K562 (cell line): ENCODE measurements around the gene ROPN1L. TPM values are rescaled to one million over a fixed set of nuclear protein-coding genes. Genes with fewer than 3 reads are reported as not detected.

Source experiments
- ARHGAP35 ChIP-seq: fragments of 450-650 bp; IDR thresholded peaks from 2 replicates; pipeline ENCODE4 v1.6.1; 2018; ENCODE audit not compliant: partially characterized antibody
- IFI16 ChIP-seq: fragments of 250-450 bp; sonication (Bioruptor Pico); IDR thresholded peaks from 2 replicates; pipeline ENCODE4 v2.1.2; 2022; ENCODE audit warnings: mild to moderate bottlenecking, inconsistent platforms
- IRF9 ChIP-seq: fragments of 450-650 bp; IDR thresholded peaks from 2 replicates; pipeline ENCODE4 v1.6.1; 2016; ENCODE audit warnings: missing biosample characterization, missing genetic modification characterization
- JUND ChIP-seq, 2 experiments: IDR thresholded peaks; 2 replicates in 1 of 2; 3 replicates in 1 of 2; pipeline ENCODE4 v1.6.1; 2011; ENCODE audit warnings: borderline replicate concordance in 2 of 2, low read depth in 2 of 2, low read length in 2 of 2, improper control_type of control experiment in 1 of 2, missing biosample characterization in 1 of 2, missing genetic modification characterization in 1 of 2, missing genetic modification reagents in 1 of 2
- MBD1 ChIP-seq: fragments of 250-450 bp; sonication (Bioruptor Pico); IDR thresholded peaks from 2 replicates; pipeline ENCODE4 v1.8.0; 2022; ENCODE audit warnings: inconsistent platforms
- SMAD1 ChIP-seq: fragments of 150-350 bp; IDR thresholded peaks from 2 replicates; pipeline ENCODE4 v1.6.1; 2014; ENCODE audit warnings: low read length, low read depth; ENCODE audit not compliant: partially characterized antibody
- SMARCA4 ChIP-seq: fragments of 450-650 bp; IDR thresholded peaks from 2 replicates; pipeline ENCODE4 v1.6.1; 2016
- ZBTB17 ChIP-seq: fragments of 450-650 bp; formaldehyde crosslinking; IDR thresholded peaks from 2 replicates; pipeline ENCODE4 v1.4.0; 2020; ENCODE audit warnings: mild to moderate bottlenecking
- ZNF184 ChIP-seq: sonication (generic); formaldehyde crosslinking; IDR thresholded peaks from 2 replicates; pipeline ENCODE4 v1.5.0; 2020; ENCODE audit warnings: missing genetic modification reagents
- ZNF280A ChIP-seq: fragments of 450-650 bp; IDR thresholded peaks from 2 replicates; pipeline ENCODE4 v1.6.1; 2018; ENCODE audit warnings: mild to moderate bottlenecking, low read depth; ENCODE audit not compliant: partially characterized antibody
- polyA plus RNA-seq, 8 experiments: library from polyadenylated mRNA; depleted of rRNA in 4 of 8; stranded (reverse) in 5 of 8; unstranded in 3 of 8; fragments of >200 nt; fragmentation: Nextera tagmentation in 2 of 8; fragmentation: Illumina TruSeq in 1 of 8; extraction: Ambion mirVana in 2 of 8; extraction: Trizol in 1 of 8; gene quantifications; 2 replicates each; pipeline versions ENCODE4 v1.2.1 to v1.2.3, GENCODE V29; 2011 to 2014; ENCODE audit warnings: inconsistent platforms in 1 of 8, missing spikeins in 1 of 8
- total RNA-seq, 7 experiments: library from RNA; depleted of rRNA in 6 of 7; stranded (reverse); fragments of >200 nt in 6 of 7; fragmentation: Illumina TruSeq in 2 of 7; extraction: Trizol in 2 of 7; gene quantifications; 2 replicates each; pipeline versions ENCODE4 v1.2.1 to v1.2.3, GENCODE V29; 2011 to 2021; ENCODE audit warnings: low replicate concordance in 1 of 7
- TF ChIP-seq, protein P1 (sequence below): sonication (generic); formaldehyde crosslinking; IDR thresholded peaks from 2 replicates; pipeline ENCODE4 v1.8.0; 2022; ENCODE audit warnings: mild to moderate bottlenecking, low read depth, missing genetic modification reagents
- TF ChIP-seq, protein P2 (sequence below): fragments of 450-650 bp; formaldehyde crosslinking; IDR thresholded peaks from 2 replicates; pipeline ENCODE4 v1.4.0; 2020; ENCODE audit warnings: mild to moderate bottlenecking, mixed read lengths
- TF ChIP-seq, protein P3 (sequence below): fragments of 200-800 bp; sonication (Bioruptor generic); IDR thresholded peaks from 2 replicates; pipeline ENCODE4 v1.6.1; 2017; ENCODE audit warnings: missing genetic modification characterization, missing compliant biosample characterization
- TF ChIP-seq, protein P4 (sequence below), 3 experiments: IDR thresholded peaks in 2 of 3; conservative IDR thresholded peaks in 1 of 3; 2 replicates each; pipeline ENCODE4 v1.5.1; 2011 to 2012; ENCODE audit warnings: low read length in 3 of 3, mild to moderate bottlenecking in 3 of 3, control low read depth in 2 of 3, improper control_type of control experiment in 1 of 3, inconsistent platforms in 1 of 3, low read depth in 1 of 3, mixed read lengths in 1 of 3, moderate library complexity in 1 of 3; ENCODE audit not compliant: insufficient read depth in 2 of 3

Gene ROPN1L
- total and polyA plus RNA-seq, 9 of the 15 experiments (the other 6 are each of a cell fraction or from before 2014, with no cell fraction given) = 0.04 to 0.85 (median 0.24) TPM; not detected in 3

GRCh38 chr5:10503997-10504793 lies 62.5 kb downstream of the ROPN1L start (continued):
- peak; percentile 46; the same call in 1 of the 2 replicates for TF ChIP-seq IRF9
- TF ChIP-seq ARHGAP35 = no peak
- TF ChIP-seq ZBTB17 (CRISPR knock-in tag) = peak; percentile 85
- TF ChIP-seq SMARCA4 = peak; percentile 91; the same call in 1 of the 2 replicates
- TF ChIP-seq, protein P1, sequence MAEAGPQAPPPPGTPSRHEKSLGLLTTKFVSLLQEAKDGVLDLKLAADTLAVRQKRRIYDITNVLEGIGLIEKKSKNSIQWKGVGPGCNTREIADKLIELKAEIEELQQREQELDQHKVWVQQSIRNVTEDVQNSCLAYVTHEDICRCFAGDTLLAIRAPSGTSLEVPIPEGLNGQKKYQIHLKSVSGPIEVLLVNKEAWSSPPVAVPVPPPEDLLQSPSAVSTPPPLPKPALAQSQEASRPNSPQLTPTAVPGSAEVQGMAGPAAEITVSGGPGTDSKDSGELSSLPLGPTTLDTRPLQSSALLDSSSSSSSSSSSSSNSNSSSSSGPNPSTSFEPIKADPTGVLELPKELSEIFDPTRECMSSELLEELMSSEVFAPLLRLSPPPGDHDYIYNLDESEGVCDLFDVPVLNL (CRISPR knock-in tag) = 0 out of 2 replicates have a peak, but pooled peaks have one; percentile 55
- peak; percentile 96 for TF ChIP-seq JUND (IDR thresholded peaks at IDR 0.05; ENCODE audit: borderline replicate concordance, low read depth, low read length)
- TF ChIP-seq JUND (tag; IDR thresholded peaks at IDR 0.05; ENCODE audit: borderline replicate concordance, low read depth, low read length) = peak; percentile 97; the same call in 2 of the 3 replicates
- peak; percentile 86 for TF ChIP-seq MBD1 (CRISPR knock-in tag)
- no peak for TF ChIP-seq SMAD1
- TF ChIP-seq, protein P2, sequence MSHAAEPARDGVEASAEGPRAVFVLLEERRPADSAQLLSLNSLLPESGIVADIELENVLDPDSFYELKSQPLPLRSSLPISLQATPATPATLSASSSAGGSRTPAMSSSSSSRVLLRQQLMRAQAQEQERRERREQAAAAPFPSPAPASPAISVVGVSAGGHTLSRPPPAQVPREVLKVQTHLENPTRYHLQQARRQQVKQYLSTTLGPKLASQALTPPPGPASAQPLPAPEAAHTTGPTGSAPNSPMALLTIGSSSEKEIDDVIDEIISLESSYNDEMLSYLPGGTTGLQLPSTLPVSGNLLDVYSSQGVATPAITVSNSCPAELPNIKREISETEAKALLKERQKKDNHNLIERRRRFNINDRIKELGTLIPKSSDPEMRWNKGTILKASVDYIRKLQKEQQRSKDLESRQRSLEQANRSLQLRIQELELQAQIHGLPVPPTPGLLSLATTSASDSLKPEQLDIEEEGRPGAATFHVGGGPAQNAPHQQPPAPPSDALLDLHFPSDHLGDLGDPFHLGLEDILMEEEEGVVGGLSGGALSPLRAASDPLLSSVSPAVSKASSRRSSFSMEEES (CRISPR knock-in tag) = peak; percentile 2; the same call in 1 of the 2 replicates
- no peak for TF ChIP-seq ZNF280A
- TF ChIP-seq IFI16 (CRISPR knock-in tag) = 0 out of 2 replicates have a peak, but pooled peaks have one; percentile 42
- TF ChIP-seq, protein P3, sequence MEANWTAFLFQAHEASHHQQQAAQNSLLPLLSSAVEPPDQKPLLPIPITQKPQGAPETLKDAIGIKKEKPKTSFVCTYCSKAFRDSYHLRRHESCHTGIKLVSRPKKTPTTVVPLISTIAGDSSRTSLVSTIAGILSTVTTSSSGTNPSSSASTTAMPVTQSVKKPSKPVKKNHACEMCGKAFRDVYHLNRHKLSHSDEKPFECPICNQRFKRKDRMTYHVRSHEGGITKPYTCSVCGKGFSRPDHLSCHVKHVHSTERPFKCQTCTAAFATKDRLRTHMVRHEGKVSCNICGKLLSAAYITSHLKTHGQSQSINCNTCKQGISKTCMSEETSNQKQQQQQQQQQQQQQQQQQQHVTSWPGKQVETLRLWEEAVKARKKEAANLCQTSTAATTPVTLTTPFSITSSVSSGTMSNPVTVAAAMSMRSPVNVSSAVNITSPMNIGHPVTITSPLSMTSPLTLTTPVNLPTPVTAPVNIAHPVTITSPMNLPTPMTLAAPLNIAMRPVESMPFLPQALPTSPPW (CRISPR knock-in tag) = peak; percentile 51; the same call in 1 of the 2 replicates
- TF ChIP-seq ZNF184 = no peak
- TF ChIP-seq, protein P4, sequence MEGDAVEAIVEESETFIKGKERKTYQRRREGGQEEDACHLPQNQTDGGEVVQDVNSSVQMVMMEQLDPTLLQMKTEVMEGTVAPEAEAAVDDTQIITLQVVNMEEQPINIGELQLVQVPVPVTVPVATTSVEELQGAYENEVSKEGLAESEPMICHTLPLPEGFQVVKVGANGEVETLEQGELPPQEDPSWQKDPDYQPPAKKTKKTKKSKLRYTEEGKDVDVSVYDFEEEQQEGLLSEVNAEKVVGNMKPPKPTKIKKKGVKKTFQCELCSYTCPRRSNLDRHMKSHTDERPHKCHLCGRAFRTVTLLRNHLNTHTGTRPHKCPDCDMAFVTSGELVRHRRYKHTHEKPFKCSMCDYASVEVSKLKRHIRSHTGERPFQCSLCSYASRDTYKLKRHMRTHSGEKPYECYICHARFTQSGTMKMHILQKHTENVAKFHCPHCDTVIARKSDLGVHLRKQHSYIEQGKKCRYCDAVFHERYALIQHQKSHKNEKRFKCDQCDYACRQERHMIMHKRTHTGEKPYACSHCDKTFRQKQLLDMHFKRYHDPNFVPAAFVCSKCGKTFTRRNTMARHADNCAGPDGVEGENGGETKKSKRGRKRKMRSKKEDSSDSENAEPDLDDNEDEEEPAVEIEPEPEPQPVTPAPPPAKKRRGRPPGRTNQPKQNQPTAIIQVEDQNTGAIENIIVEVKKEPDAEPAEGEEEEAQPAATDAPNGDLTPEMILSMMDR (IDR thresholded peaks at IDR 0.05 in 2 of 3, conservative IDR thresholded peaks at IDR 0.05 in 1 of 3; ENCODE audit: insufficient read depth in 2 of 3, low read depth in 1 of 3, low read length in 3 of 3) = no peak
